GM12892 (cell line): ENCODE measurements around the gene HADH.

Experiments used
- POLR2A ChIP-seq: IDR thresholded peaks from 2 replicates; pipeline ENCODE4 v1.6.1; 2011; ENCODE audit warnings: low read depth, low read length, control low read depth
- POLR2AphosphoS5 ChIP-seq: IDR thresholded peaks from 2 replicates; pipeline ENCODE4 v1.6.1; 2011; ENCODE audit warnings: low read depth, low read length, control low read depth
- TAF1 ChIP-seq: IDR thresholded peaks from 2 replicates; pipeline ENCODE4 v1.6.1; 2011; ENCODE audit warnings: low read depth, mild to moderate bottlenecking, control low read depth, low read length, borderline replicate concordance

GRCh38 chr4:108031427-108032083 is 41.9 kb downstream of the HADH start:
- TF ChIP-seq POLR2A, result no peak
- TF ChIP-seq TAF1, result no peak
- no peak for TF ChIP-seq POLR2AphosphoS5
